ENCODE data around the gene RABEP1.

- TF ChIP-seq CTCF (IDR thresholded peaks at IDR 0.05 in 4 of 5, conservative IDR thresholded peaks at IDR 0.05 in 1 of 5) (no peak), POLR2A (IDR thresholded peaks at IDR 0.05) (no peak)
Observed at GRCh38 chr17:5354310-5354709, 72.2 kb downstream of the RABEP1 start.

Data from gastrocnemius medialis (tissue), 4 donors.